ENCODE data around the gene RNASEH2A. TPM values are rescaled to one million over a fixed set of nuclear protein-coding genes. Genes with fewer than 3 reads are reported as not detected.

Gene RNASEH2A
- total and polyA plus RNA-seq, 2 of the 13 experiments (the other 11 are each of a cell fraction or from before 2014, with no cell fraction given) = 25.1 to 35.8 TPM

DNA sequence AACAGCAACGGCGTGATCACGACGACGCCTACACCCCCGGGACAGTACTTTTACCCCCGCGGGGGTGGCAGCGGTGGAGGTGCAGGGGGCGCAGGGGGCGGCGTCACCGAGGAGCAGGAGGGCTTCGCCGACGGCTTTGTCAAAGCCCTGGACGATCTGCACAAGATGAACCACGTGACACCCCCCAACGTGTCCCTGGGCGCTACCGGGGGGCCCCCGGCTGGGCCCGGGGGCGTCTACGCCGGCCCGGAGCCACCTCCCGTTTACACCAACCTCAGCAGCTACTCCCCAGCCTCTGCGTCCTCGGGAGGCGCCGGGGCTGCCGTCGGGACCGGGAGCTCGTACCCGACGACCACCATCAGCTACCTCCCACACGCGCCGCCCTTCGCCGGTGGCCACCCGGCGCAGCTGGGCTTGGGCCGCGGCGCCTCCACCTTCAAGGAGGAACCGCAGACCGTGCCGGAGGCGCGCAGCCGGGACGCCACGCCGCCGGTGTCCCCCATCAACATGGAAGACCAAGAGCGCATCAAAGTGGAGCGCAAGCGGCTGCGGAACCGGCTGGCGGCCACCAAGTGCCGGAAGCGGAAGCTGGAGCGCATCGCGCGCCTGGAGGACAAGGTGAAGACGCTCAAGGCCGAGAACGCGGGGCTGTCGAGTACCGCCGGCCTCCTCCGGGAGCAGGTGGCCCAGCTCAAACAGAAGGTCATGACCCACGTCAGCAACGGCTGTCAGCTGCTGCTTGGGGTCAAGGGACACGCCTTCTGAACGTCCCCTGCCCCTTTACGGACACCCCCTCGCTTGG, 14.1 kb upstream of the RNASEH2A start (continued):
- TF ChIP-seq KLF9 (CRISPR knock-in tag; IDR thresholded peaks at IDR 0.05; ENCODE audit: low read depth) = peak; percentile 76; the same call in 1 of the 2 replicates
- no peak for TF ChIP-seq CBFB (CRISPR knock-in tag; IDR thresholded peaks at IDR 0.05)
- TF ChIP-seq, protein P1, sequence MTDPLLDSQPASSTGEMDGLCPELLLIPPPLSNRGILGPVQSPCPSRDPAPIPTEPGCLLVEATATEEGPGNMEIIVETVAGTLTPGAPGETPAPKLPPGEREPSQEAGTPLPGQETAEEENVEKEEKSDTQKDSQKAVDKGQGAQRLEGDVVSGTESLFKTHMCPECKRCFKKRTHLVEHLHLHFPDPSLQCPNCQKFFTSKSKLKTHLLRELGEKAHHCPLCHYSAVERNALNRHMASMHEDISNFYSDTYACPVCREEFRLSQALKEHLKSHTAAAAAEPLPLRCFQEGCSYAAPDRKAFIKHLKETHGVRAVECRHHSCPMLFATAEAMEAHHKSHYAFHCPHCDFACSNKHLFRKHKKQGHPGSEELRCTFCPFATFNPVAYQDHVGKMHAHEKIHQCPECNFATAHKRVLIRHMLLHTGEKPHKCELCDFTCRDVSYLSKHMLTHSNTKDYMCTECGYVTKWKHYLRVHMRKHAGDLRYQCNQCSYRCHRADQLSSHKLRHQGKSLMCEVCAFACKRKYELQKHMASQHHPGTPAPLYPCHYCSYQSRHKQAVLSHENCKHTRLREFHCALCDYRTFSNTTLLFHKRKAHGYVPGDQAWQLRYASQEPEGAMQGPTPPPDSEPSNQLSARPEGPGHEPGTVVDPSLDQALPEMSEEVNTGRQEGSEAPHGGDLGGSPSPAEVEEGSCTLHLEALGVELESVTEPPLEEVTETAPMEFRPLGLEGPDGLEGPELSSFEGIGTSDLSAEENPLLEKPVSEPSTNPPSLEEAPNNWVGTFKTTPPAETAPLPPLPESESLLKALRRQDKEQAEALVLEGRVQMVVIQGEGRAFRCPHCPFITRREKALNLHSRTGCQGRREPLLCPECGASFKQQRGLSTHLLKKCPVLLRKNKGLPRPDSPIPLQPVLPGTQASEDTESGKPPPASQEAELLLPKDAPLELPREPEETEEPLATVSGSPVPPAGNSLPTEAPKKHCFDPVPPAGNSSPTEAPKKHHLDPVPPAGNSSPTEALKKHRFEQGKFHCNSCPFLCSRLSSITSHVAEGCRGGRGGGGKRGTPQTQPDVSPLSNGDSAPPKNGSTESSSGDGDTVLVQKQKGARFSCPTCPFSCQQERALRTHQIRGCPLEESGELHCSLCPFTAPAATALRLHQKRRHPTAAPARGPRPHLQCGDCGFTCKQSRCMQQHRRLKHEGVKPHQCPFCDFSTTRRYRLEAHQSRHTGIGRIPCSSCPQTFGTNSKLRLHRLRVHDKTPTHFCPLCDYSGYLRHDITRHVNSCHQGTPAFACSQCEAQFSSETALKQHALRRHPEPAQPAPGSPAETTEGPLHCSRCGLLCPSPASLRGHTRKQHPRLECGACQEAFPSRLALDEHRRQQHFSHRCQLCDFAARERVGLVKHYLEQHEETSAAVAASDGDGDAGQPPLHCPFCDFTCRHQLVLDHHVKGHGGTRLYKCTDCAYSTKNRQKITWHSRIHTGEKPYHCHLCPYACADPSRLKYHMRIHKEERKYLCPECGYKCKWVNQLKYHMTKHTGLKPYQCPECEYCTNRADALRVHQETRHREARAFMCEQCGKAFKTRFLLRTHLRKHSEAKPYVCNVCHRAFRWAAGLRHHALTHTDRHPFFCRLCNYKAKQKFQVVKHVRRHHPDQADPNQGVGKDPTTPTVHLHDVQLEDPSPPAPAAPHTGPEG (CRISPR knock-in tag; IDR thresholded peaks at IDR 0.05) = no peak; the same call in 1 of the 2 replicates
- no peak for TF ChIP-seq ATF1 (CRISPR knock-in tag; IDR thresholded peaks at IDR 0.05)
- TF ChIP-seq KLF6 (CRISPR knock-in tag; IDR thresholded peaks at IDR 0.05) = no peak
- TF ChIP-seq ZNF296 (CRISPR knock-in tag; conservative IDR thresholded peaks at IDR 0.05) = no peak
- TF ChIP-seq ETV6 (CRISPR knock-in tag; conservative IDR thresholded peaks at IDR 0.05) = 0 out of 2 replicates have a peak, but pooled peaks have one; percentile 73
- peak; percentile 32; the same call in 1 of the 2 replicates for TF ChIP-seq DR1 (CRISPR knock-in tag; IDR thresholded peaks at IDR 0.05)
- peak; percentile 58; the same call in 1 of the 2 replicates for TF ChIP-seq ZNF552 (CRISPR knock-in tag; IDR thresholded peaks at IDR 0.05; ENCODE audit: borderline replicate concordance)
- peak; percentile 45; the same call in 1 of the 2 replicates for TF ChIP-seq KLF12 (CRISPR knock-in tag; IDR thresholded peaks at IDR 0.05; ENCODE audit: borderline replicate concordance)
- TF ChIP-seq, protein P2, sequence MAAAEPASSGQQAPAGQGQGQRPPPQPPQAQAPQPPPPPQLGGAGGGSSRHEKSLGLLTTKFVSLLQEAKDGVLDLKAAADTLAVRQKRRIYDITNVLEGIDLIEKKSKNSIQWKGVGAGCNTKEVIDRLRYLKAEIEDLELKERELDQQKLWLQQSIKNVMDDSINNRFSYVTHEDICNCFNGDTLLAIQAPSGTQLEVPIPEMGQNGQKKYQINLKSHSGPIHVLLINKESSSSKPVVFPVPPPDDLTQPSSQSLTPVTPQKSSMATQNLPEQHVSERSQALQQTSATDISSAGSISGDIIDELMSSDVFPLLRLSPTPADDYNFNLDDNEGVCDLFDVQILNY (CRISPR knock-in tag; conservative IDR thresholded peaks at IDR 0.05) = no peak
- TF ChIP-seq ZFAT (CRISPR knock-in tag; conservative IDR thresholded peaks at IDR 0.05) = no peak
- TF ChIP-seq CHD2 (IDR thresholded peaks at IDR 0.05; ENCODE audit: low read depth, low read length) = no peak
- TF ChIP-seq, protein P3, sequence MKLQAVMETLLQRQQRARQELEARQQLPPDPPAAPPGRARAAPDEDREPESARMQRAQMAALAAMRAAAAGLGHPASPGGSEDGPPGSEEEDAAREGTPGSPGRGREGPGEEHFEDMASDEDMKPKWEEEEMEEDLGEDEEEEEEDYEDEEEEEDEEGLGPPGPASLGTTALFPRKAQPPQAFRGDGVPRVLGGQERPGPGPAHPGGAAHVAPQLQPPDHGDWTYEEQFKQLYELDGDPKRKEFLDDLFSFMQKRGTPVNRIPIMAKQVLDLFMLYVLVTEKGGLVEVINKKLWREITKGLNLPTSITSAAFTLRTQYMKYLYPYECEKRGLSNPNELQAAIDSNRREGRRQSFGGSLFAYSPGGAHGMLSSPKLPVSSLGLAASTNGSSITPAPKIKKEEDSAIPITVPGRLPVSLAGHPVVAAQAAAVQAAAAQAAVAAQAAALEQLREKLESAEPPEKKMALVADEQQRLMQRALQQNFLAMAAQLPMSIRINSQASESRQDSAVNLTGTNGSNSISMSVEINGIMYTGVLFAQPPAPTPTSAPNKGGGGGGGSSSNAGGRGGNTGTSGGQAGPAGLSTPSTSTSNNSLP (IDR thresholded peaks at IDR 0.05; ENCODE audit: low read depth, low read length) = no peak
- TF ChIP-seq ZSCAN31 (CRISPR knock-in tag; IDR thresholded peaks at IDR 0.05; ENCODE audit: low read depth) = 0 out of 2 replicates have a peak, but pooled peaks have one; percentile 49
- no peak for TF ChIP-seq SIX1 (CRISPR knock-in tag; IDR thresholded peaks at IDR 0.05; ENCODE audit: borderline replicate concordance)
- peak; percentile 78; the same call in 1 of the 2 replicates for TF ChIP-seq NR2F6 (IDR thresholded peaks at IDR 0.05)
- TF ChIP-seq NR2F6 (CRISPR knock-in tag; IDR thresholded peaks at IDR 0.05) = peak; percentile 92
- no peak for TF ChIP-seq ZNF674 (CRISPR knock-in tag; IDR thresholded peaks at IDR 0.05; ENCODE audit: low read depth)
- TF ChIP-seq ZNF619 (CRISPR knock-in tag; IDR thresholded peaks at IDR 0.05) = no peak
- TF ChIP-seq DMAP1 (CRISPR knock-in tag; IDR thresholded peaks at IDR 0.05) = no peak; the same call in 1 of the 2 replicates
- no peak for TF ChIP-seq ZNF577 (CRISPR knock-in tag; IDR thresholded peaks at IDR 0.05; ENCODE audit: borderline replicate concordance, low read depth)
- no peak; the same call in 1 of the 2 replicates for TF ChIP-seq SMYD3 (CRISPR knock-in tag; IDR thresholded peaks at IDR 0.05)
- TF ChIP-seq MTA1 (CRISPR knock-in tag; IDR thresholded peaks at IDR 0.05; ENCODE audit: borderline replicate concordance) = no peak; the same call in 1 of the 2 replicates
